GM19372 (cell line): ENCODE measurements around the gene UQCR10.
"Not testable (repeated sequence)": the region's sequence is repeated elsewhere in the genome, so short reads cannot be mapped to it uniquely, and the experiment has no call there.

Source experiments
- ATAC-seq: cut with Tn5 transposase; IDR thresholded peaks from one replicate; pipeline ENCODE4 v1.9.1; 2021; ENCODE audit warnings: mild to moderate bottlenecking, low read depth, moderate library complexity; ENCODE audit not compliant: unreplicated experiment

Gene UQCR10

DNA sequence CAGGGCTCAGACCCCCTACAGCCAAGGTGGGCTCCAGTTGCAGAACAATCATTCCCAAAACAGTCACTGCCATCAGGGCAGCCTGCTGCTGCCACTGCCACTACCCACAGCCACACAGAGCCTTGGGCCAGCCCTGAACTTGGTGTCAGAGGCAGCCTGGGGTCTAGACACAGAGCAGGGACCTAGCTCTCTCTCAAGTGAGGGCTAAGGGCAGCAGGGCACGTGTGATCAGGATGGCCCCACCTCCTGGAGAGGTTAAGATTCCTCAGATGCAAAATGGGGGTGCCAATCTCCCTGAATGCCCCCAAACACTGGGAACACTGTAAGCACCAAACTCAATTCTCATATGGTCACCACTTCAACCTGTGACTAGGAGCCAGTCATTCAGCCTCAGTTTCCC lies 31.8 kb upstream of the UQCR10 start:
- no peak for ATAC-seq

DNA sequence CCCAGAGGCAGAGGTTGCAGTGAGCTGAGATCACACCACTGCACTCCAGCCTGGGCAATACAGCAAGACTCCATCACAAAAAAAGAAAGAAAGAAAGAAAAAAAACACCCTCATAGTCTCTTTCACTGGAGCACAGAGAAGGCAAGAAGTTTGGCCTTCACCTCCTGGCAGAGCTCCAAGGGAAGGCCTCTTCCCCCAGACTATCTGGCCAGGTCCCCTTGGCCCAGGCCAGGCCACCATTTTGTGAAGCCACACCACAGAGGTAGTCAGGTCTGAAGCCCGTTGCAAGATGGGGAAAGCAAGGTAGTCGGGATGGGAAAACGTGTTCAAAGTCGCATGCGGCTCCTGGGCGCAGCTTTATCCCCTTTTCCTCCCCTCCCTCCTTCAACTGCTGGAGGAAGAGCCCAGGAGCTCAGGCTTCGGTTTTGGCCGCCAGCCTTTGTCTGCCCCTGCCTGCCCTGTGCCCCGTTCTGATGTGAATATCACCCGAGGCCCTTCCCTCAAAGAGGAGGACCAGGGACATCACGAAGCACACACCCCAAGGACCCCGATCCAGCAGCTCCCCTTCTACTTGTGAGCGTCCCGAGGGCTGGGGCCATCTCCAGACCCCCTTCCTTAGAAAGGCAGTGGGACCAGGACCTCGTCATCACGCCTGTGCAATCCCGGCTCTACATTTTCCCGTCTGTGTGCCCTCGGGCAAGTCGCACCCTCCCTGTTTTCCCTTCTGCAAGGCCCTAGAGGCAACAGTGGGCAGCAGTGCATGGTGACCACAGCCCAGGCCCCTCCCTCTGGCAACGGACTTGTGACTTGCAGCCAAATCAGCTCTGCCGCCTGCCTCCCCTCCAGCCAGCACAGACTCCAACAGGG lies 29.7 kb upstream of the UQCR10 start:
- ATAC-seq: no peak

DNA sequence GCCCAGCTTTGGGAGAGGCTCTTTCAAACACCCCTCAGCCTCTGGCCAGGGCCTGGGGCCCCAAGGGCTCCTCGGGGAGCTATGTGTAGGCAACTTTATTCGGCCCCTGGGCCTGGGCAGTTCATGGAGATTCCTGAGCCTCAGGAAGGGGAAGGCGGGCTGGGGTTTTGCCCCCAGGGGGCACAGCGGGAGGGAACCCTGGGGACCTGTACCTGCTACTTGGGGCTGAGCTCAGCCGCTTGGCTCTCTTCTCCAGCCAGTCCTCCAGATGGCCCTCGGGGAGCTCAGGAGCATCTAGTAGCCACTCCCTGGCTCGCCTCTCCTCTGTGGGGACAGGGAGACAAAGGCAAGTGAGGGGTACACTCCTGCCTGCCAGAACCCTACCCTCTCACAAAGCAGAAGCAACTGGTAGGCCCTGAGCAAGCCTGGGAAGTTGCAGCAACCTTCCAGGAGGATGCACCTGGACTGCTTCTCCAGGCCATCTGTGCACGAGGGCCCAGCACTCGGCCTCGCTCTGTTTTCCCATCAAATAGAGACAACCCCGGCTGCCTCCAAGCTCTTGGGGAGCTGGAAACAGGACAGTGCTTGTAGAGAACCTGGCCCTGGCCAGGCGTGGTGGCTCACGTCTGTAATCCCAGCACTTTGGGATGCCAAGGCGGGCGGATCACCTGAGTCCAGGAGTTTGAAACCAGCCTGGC lies 28.9 kb upstream of the UQCR10 start:
- no peak for ATAC-seq

DNA sequence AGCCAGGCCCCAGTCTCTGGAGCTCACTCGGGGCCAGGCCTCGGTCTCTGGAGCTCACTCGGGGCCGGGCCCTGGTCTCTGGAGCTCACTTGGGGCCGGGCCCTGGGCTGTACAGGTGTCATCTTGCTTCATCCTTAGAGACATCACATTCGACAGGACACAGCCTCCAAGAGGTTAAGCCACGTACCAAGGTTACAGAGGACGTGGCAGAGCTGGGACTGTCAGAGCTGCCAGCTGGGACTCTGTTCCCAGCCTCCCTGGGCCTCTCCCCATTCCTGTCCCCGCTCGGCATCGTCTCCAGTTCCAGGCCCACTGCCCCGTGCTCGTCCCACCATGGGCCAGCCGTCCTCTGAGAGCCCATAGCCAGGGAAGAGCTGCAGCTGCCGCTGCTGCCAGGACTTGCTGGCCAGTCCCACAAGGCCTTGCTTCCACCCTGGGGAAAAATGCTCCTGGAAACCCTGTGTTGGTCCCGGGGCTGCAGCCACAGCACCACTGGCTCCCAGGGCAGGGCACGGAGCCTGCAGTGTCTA lies 27.8 kb upstream of the UQCR10 start:
- ATAC-seq: no peak

GRCh38 chr22:29740216-29740615 lies 27.0 kb upstream of the UQCR10 start:
- no peak for ATAC-seq

GRCh38 chr22:29741926-29742325 lies 25.2 kb upstream of the UQCR10 start:
- ATAC-seq: no peak

DNA sequence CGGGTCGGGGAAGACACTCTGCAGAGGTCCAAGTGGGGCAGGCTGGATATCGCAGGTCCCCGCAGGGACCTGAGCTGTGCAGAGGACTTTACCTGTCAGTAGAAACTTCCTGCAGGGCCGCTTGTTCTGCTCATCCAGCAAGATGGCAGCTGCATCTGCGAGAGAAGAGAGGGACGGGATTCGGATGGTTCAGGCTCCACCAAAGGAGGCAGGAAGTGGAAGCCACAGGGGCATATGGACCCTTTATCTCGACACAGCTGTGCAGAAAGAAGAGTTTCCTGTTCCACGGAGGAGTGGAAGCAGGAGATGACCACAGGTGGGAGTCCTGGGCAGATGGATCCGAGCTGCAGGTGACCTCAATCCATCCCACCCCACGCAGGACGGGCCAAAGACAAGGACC lies 24.8 kb upstream of the UQCR10 start:
- no peak for ATAC-seq

DNA sequence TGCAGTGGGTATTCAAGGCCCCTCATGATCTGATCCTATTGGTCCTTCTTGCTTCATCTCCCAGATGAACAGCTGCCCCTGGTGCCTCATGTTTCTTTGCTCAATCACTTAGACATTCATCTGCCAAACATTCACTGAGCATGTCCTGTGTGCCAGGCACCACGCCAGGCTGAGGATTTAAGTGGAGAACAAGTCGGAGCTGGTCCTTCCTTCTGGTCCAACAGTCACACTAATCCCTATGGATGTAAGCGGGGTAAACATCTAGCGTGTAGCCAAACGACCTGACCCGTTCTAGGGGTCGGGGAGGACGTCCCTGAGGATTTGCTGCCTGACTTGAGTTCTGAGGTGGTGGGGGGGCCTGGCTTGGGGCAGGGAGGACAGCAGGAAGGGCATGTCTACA lies 22.3 kb upstream of the UQCR10 start:
- no peak for ATAC-seq

DNA sequence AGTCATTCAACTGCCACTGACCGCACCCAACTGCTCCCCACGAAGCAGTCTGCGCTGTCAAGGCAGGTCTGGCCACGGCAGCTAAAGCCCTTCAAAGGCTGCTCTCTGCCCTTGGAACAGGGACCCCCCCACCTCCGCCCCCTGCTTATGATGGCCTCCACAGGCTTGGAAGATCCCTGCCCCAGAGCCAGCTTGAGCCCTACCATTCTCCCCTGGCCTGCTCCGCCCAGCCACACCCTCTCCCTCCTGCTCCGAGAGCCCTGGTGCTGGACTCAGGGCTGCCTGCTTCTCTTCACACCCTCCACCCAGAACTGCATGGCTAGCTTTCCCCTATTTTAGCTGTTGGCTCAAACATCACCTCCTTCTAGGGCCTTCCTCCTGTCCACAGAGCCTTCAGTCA lies 19.3 kb upstream of the UQCR10 start:
- no peak for ATAC-seq

DNA sequence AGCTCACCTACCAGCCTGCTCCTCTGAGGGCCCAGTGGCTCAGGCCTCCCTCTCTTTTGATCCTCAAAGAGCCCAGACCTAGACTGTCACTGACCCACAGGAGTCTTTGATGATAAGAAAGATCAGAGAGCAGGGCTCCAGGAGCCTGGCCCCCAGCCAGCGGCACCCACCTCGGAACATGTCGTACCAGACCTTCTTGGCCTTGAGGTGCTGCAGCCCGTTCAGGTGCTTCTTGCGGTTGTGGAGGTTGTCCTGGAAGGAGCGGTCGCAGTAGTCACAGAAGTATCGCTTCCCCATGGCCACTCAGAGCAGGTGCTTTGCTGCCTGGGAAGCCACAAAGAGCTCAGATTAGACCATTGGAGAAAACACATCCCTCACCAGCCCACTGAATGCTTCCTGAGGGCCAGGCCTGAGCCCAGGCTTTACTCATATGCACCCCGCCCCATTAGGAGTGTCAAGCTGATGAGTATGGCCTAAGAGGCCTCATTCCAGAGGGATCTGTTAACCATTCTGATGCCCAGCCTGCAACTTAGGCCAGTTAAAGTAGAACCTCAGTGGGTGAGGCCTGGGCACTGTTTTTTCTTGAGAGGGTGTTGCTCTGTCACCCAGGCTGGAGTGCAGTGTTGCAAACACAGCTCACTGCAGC lies 18.8 kb upstream of the UQCR10 start:
- no peak for ATAC-seq

- no peak for ATAC-seq
Measured at GRCh38 chr22:29750029-29750428, 17.1 kb upstream of the UQCR10 start.

DNA sequence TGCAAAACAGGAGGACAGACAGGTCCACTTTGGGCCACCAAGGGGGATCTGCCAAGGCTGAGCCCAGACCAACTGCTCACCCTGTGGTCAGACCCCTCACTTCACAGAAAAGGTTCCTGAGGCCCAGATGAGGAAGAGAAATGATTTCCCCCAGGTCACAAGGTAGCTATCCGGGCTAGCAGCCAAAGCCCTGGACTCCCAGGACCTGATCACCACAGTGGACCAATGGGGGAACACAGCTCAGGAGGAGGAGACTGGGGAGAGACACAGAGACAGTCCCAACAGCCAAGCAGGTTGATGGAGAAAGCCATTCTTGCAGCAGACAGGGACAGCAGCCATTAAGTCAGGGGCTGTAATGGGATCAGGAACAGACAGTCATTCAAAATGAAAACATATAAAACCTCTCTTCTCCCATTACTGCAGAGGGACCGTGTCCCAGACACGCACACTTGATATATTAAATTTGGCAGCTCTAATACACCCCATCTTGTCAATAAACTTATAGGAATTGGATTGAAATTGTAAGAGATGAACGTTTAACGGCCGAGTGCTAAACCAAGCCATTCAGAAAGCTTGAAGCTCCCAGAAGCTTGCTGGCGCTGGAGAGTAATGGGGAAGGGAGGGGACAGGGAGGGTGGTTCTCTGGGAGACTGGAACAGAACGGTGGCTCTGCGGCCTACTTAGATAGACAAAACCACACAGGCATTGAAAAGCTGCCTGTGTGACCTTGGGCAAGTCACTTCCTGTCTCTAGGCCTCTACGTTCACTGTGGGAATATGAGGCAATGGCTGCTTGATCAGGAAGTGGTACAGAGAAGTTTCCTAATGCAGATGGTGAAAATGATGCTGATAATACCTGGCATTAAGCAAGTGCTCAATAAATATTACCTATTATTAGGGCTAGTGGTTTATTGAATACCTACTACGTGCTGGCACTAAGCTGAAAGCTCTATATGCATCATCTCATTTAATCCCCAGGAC lies 16.3 kb upstream of the UQCR10 start:
- ATAC-seq: no peak

- ATAC-seq: no peak
Measured at GRCh38 chr22:29751669-29752068, 15.5 kb upstream of the UQCR10 start.

DNA sequence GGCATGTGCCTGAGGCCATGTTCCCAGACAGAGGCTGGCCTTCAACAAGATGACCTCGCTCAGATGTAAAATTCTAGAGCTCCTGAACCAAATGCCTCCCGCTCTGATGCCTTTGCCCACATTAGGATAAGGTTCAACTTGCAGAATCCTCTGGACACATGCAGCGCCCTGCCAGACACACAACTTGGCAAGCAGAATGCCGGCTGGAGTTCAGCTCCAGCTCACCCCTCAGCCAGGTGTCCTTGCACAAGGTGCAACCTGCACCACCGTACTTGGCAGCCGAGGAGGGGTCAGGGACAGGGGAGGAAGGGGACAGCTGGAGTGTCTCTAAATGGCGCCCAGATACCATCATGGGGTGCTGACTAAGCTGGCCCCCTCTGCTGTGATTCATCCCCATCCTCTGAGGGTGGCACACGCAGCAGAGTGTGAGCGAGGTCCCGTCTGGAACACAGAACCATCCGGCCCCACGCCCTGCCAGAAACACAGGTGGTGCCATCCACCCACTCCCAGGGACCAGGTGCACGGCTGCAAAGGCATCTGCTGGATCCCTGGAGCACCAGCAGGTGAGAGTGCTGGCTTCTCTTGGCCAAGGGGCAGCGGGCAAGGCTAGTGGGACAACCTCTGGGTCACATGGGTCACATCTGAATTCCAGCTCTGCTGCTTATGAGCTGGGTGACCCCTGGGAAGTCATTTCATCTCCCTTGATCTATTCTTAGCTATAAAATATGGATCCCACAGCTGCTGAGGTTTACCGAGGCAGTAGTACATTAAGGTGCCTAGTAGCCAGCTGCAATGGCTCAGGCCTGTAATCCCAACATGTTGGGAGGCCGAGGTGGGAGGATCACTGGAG lies 13.1 kb upstream of the UQCR10 start:
- ATAC-seq: no peak

DNA sequence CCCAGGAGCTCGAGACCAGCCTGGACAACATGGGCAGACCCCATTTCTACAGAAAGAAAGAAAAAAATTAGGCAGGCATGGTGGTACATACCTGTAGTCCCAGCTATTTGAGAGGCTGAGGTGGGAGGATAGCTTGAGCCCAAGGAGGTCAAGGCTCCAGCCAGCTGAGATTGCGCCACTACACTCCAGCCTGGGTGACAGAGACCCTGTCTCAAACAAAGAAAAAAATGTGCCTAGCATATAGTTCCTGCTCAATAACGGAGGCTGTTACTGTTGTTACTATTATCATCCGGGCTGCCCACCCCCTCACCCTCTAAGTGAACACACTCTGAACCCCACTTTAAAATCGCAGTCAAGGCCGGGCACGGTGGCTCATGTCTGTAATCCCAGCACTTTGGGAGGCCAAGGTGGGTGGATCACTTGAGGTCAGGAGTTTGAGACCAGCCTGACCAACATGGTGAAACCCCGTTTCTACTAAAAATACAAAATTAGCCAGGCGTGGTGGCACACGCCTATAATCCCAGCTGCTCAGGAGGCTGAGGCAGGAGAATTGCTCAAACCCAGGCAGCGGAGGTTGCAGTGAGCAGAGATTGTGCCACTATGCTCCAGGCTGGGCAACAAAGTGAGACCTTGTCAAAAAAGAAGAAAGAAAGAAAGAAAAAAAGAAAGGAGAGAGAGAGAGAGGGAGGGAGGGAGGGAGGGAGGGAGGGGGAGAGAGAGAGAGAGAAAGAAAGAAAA lies 12.3 kb upstream of the UQCR10 start:
- ATAC-seq: not testable (repeated sequence)

DNA sequence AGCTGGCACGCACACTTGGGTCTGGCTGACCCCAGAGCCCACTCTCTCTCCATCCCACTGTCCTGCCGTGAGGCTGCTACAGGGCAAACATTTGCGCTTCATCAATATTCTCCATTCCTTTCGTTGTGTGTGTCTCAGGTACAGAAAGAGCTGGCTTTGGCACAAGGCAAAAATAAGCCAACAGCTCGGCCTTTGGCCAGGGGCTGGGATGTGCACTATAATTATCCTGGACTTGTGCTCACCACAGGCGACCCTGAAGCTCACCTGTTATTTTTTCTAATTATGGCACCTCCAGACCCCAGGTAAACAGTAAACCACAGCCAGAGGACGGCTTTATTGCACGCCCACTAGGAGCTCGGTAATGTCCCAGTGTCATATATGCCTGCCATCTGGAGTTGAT lies 11.3 kb upstream of the UQCR10 start:
- no peak for ATAC-seq

- no peak for ATAC-seq
Measured at GRCh38 chr22:29756341-29756740, 10.8 kb upstream of the UQCR10 start.

GRCh38 chr22:29757096-29757495 lies 10.1 kb upstream of the UQCR10 start:
- ATAC-seq: no peak
